Endothelial cell of umbilical vein (primary cell): ENCODE measurements around the gene PLXDC2. TPM values are rescaled to one million over a fixed set of nuclear protein-coding genes. Genes with fewer than 3 reads are reported as not detected.

Experiments used
- BruUV-seq: library from RNA; stranded (reverse); fragments of 400-500 nt; replicated peaks from 2 replicates; lab custom pipeline; 2021; lab: Mats Ljungman, UMichigan
- CTCF ChIA-PET: fragments of 300-600, 350-600 bp; sonication (Branson Sonifier 250); formaldehyde crosslinking; loops from one replicate; lab custom pipeline; 2021; ENCODE audit warnings: antibody characterized with exemption, inconsistent platforms; lab: Charles Lee
- POLR2A ChIA-PET: fragments of 300-600, 350-600 bp; sonication (Branson Sonifier 250); formaldehyde crosslinking; loops from one replicate; lab custom pipeline; 2021; ENCODE audit warnings: antibody characterized with exemption, inconsistent platforms; lab: Charles Lee
- DNase-seq: peaks from one replicate; pipeline ENCODE4 v3.0.0-alpha.2; 2011; ENCODE audit warnings: low read depth, low spot score
- FAIRE-seq: peaks from 2 replicates; lab custom pipeline; 2011; peaks lifted over from hg19 to GRCh38; lab: Jason Lieb, UNC
- H2AFZ ChIP-seq: 2 replicates; pipeline ENCODE4 v1.6.0; 2012; ENCODE audit warnings: low read depth, low read length, control low read depth, inconsistent platforms
- H3K27ac ChIP-seq: 2 replicates; pipeline ENCODE4 v1.5.1; 2011; ENCODE audit warnings: low read depth, mild to moderate bottlenecking, control low read depth, low read length, moderate library complexity; ENCODE audit not compliant: insufficient read depth
- H3K27me3 ChIP-seq, 2 experiments: 2 replicates each; pipeline versions ENCODE4 v1.6.0 to v1.6.1; 2011; ENCODE audit warnings: low read length in 2 of 2, mixed read lengths in 1 of 2; ENCODE audit not compliant: control insufficient read depth in 2 of 2, insufficient read depth in 2 of 2
- H3K36me3 ChIP-seq, 2 experiments: 2 replicates in 1 of 2; 3 replicates in 1 of 2; pipeline ENCODE4 v1.5.1; 2011; ENCODE audit warnings: low read length in 2 of 2, mild to moderate bottlenecking in 1 of 2, moderate library complexity in 1 of 2; ENCODE audit not compliant: control insufficient read depth in 2 of 2, insufficient read depth in 2 of 2; ENCODE audit errors: extremely low read depth in 1 of 2
- H3K4me1 ChIP-seq: 3 replicates; pipeline ENCODE4 v1.5.1; 2011; ENCODE audit warnings: mild to moderate bottlenecking, low read length; ENCODE audit not compliant: control insufficient read depth, insufficient read depth; ENCODE audit errors: extremely low read depth
- H3K4me2 ChIP-seq: 2 replicates; pipeline ENCODE4 v1.6.1; 2011; ENCODE audit warnings: low read length, control low read depth, mixed read lengths; ENCODE audit not compliant: insufficient read depth
- H3K4me3 ChIP-seq, 3 experiments: fragments of 200-600 bp in 1 of 3; sonication (generic), shearing (Covaris generic) in 1 of 3; replicated peaks in 1 of 3; 2 replicates each; pipeline ENCODE4 v1.5.1; 2011 to 2016; ENCODE audit warnings: control low read depth in 3 of 3, low read length in 3 of 3, mild to moderate bottlenecking in 2 of 3, inconsistent platforms in 1 of 3, low read depth in 1 of 3, moderate library complexity in 1 of 3; ENCODE audit not compliant: insufficient read depth in 1 of 3
- H3K79me2 ChIP-seq: 2 replicates; pipeline ENCODE4 v1.6.0; 2012; ENCODE audit warnings: low read length, inconsistent platforms; ENCODE audit not compliant: control insufficient read depth, insufficient read depth
- H3K9ac ChIP-seq: replicated peaks from 2 replicates; pipeline ENCODE3; 2011; ENCODE audit warnings: low read length, control low read depth; ENCODE audit not compliant: insufficient read depth; ENCODE audit errors: extremely low read depth
- H3K9me1 ChIP-seq: replicated peaks from 3 replicates; pipeline ENCODE4 v1.6.0; 2011; ENCODE audit warnings: mild to moderate bottlenecking, low read length; ENCODE audit not compliant: control insufficient read depth, insufficient read depth; ENCODE audit errors: extremely low read depth
- H3K9me3 ChIP-seq: replicated peaks from 2 replicates; pipeline ENCODE4 v1.5.1; 2012; ENCODE audit warnings: low read length, inconsistent platforms; ENCODE audit not compliant: control insufficient read depth, insufficient read depth
- H4K20me1 ChIP-seq: replicated peaks from 2 replicates; pipeline ENCODE3; 2011; ENCODE audit warnings: mild to moderate bottlenecking, low read length; ENCODE audit not compliant: control insufficient read depth, insufficient read depth; ENCODE audit errors: extremely low read depth
- CTCF ChIP-seq, 2 donors: IDR thresholded peaks; 1 replicate in 1 of 2; 2 replicates in 1 of 2; pipeline ENCODE4 v1.5.1; 2011; ENCODE audit warnings: low read length in 2 of 2, mild to moderate bottlenecking in 2 of 2, moderate library complexity in 2 of 2, control low read depth in 1 of 2, inconsistent platforms in 1 of 2, low read depth in 1 of 2; ENCODE audit not compliant: insufficient read depth in 1 of 2; ENCODE audit errors: extremely low read depth in 1 of 2
- EZH2 ChIP-seq: IDR thresholded peaks from 2 replicates; pipeline ENCODE4 v1.6.1; 2012; ENCODE audit warnings: borderline replicate concordance, low read depth, mild to moderate bottlenecking, moderate library complexity, low read length, inconsistent platforms; ENCODE audit not compliant: severe bottlenecking
- FOS ChIP-seq: IDR thresholded peaks from 2 replicates; pipeline ENCODE4 v1.6.1; 2011; ENCODE audit warnings: mild to moderate bottlenecking, low read length, moderate library complexity, borderline replicate concordance; ENCODE audit not compliant: insufficient read depth
- GATA2 ChIP-seq: IDR thresholded peaks from 2 replicates; pipeline ENCODE4 v1.7.0; 2011; ENCODE audit warnings: low read depth, mild to moderate bottlenecking, moderate library complexity, mixed read lengths, low read length; ENCODE audit not compliant: insufficient read length, insufficient read depth
- JUN ChIP-seq: IDR thresholded peaks from 2 replicates; pipeline ENCODE4 v1.6.1; 2011; ENCODE audit warnings: borderline replicate concordance, low read depth; ENCODE audit not compliant: insufficient read length, insufficient read depth
- MAX ChIP-seq: IDR thresholded peaks from 2 replicates; pipeline ENCODE4 v1.6.1; 2011; ENCODE audit not compliant: insufficient read depth, insufficient read length
- MYC ChIP-seq: IDR thresholded peaks from one replicate; pipeline ENCODE4 v1.6.1; 2011; ENCODE audit warnings: mild to moderate bottlenecking, low read depth, low read length
- POLR2A ChIP-seq: IDR thresholded peaks from 2 replicates; pipeline ENCODE4 v1.6.1; 2012; ENCODE audit warnings: low read depth, mild to moderate bottlenecking, control low read depth, low read length
- POLR2AphosphoS5 ChIP-seq: IDR thresholded peaks from 2 replicates; pipeline ENCODE4 v1.6.1; 2012; ENCODE audit warnings: low read depth, mild to moderate bottlenecking, control low read depth, low read length, moderate library complexity; ENCODE audit not compliant: insufficient read depth
- dilution Hi-C: fragments of 300-500 bp; cut with MboI; formaldehyde crosslinking; loops from one replicate; pipeline ENCODE4 v1.15.0; 2019; ENCODE audit warnings: low sequenced_read_pairs; ENCODE audit not compliant: extremely low pct_ligation_motif_present
- intact Hi-C: fragments of 100-400 bp; cut with micrococcal nuclease; formaldehyde crosslinking; loops from one replicate; pipeline ENCODE4 v1.10.0; 2022
- polyA plus RNA-seq, 4 experiments: library from polyadenylated mRNA; depleted of rRNA in 3 of 4; stranded (reverse) in 3 of 4; unstranded in 1 of 4; fragments of >200 nt; gene quantifications; 2 replicates each; pipeline versions ENCODE4 v1.2.1 to v1.2.3, GENCODE V29; 2011 to 2012; ENCODE audit warnings: missing spikeins in 1 of 4
- total RNA-seq: library from RNA; stranded (reverse); gene quantifications from 2 replicates; pipeline ENCODE4 v1.2.3, GENCODE V29; 2021

Gene PLXDC2
- total and polyA plus RNA-seq, 2 donors (not counting 3 experiments of a cell fraction or from before 2014, with no cell fraction given) = 0.32 to 1.2 TPM

- no peak for TF ChIP-seq MYC
- no peak for TF ChIP-seq GATA2
- TF ChIP-seq FOS = no peak
- no peak for TF ChIP-seq JUN
- TF ChIP-seq CTCF (IDR thresholded peaks at IDR 0.05; ENCODE audit: extremely low read depth in 1 of 2, insufficient read depth in 1 of 2, low read depth in 1 of 2, low read length in 2 of 2) = no peak
- TF ChIP-seq POLR2A = no peak
- no peak for TF ChIP-seq MAX
- no peak for TF ChIP-seq POLR2AphosphoS5
- no peak for TF ChIP-seq EZH2
- FAIRE-seq (no peak), DNase-seq (no peak)
- Histone ChIP-seq H3K9ac (no peak overlapping the region), H4K20me1 (no peaks in the 10 kb centered on the region), H3K9me1 (no peaks in the 10 kb centered on the region), H3K4me3 (no peak overlapping the region), H3K27me3 (no peaks in the 10 kb centered on the region), H3K9me3 (no peaks in the 10 kb centered on the region), H3K4me1 (no peaks in the 10 kb centered on the region), H2AFZ (no peak overlapping the region), H3K27ac (no peak overlapping the region), H3K79me2 (no peaks in the 10 kb centered on the region), H3K36me3 (no peaks in the 10 kb centered on the region), H3K4me2 (no peak overlapping the region)
- BruUV-seq = no TSS peak
- dilution Hi-C loops (no loop called here), intact Hi-C loops (no loop called here)
- CTCF ChIA-PET = no interaction called here
- POLR2A ChIA-PET = no interaction called here
Observed at GRCh38 chr10:19937989-19938388, 121.8 kb downstream of the PLXDC2 start.
